ENCODE results near the gene CCDC112. TPM values are rescaled to one million over a fixed set of nuclear protein-coding genes. Genes with fewer than 3 reads are reported as not detected.
"Not testable (repeated sequence)": the region's sequence is repeated elsewhere in the genome, so short reads cannot be mapped to it uniquely, and the experiment has no call there.

Gene CCDC112
- polyA plus RNA-seq, 12 donors = 8.3 to 27.1 (median 9.5) TPM; not detected in 1

- DNase-seq = no peak
Measured at GRCh38 chr5:115263078-115263380, 33.4 kb downstream of the CCDC112 start.

DNA sequence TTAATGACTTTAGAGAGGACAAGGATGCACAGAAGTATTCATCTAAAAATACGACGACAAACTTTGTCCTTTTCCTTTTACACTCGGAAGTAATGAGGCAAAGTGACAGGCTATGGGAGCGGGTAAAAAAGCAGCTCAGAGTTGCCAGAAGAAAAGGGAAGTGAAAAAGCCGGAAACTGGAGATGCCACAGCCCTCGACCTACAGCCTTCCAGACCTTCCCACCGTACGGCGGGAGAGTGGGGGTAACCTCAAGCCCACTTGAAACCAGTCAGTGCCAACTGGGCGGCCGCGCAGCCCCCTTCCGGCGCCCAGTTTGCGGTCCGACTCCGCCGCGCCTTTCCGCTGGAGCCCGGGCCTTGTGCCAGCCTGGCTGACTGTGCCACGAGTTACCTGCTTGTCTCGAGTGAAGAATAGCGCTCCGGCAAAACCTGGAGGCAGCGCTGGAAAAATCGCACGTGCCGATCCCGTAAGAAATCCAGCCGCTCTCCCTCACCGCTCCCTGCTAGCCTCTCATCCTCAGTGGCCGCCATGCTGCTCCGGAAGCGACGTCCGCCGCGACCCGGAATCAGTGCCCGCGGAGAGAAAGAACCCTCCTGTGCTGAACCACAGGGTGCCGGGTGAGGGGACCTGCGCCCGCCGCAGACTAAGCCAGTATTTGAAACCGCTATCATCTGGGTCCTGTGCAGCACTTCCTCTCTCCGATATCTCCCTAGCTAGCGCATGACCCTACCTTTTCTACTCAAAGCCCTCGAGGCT lies 34.0 kb downstream of the CCDC112 start, which contains the start of gene PGGT1B:
Gene PGGT1B, minus strand, starts transcription at position 557 of the 757 bp plus-strand sequence. Its CDS starts 26 bp downstream, at position 531.
- peak; percentile 79 for DNase-seq

DNA sequence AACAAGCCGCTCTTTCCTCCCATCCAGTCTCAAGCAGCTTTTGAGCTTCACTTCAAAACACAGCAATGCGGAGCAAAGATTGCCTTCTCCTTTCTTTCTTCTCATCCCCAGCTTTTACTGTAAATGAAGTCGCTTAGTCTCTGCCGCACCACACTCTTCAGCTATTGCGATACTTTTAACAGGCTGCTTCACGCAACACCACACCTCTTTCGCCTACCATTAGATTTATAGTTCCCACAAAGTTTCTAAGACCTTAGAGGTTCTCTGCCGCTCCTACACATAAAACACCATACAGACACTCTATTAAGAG lies 34.5 kb downstream of the CCDC112 start:
- no peak for DNase-seq

GRCh38 chr5:115260248-115260647 lies 36.2 kb downstream of the CCDC112 start:
- no peak for DNase-seq

- no peak for DNase-seq
Measured at GRCh38 chr5:115257981-115258380, 38.5 kb downstream of the CCDC112 start.

DNA sequence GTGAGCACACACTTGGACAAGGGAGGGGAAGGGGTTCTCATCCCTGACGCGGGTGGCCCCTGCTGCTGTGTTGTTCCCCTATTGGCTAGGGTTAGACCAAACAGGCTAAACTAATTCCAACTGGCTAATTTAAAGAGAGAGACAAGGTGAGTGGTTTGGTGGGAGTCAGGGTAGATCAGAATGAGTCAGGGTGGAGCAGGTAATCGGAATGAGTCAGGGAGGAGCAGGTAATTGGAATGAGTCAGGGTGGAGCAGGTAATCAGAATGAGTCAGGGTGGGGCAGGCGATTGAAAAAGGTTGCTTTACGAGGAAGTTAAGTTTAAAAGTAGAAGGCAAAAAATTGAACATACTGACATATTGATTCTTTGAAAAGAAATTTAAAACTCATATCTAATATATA lies 47.1 kb downstream of the CCDC112 start:
- not testable (repeated sequence) for DNase-seq

GRCh38 chr5:115246361-115246991 lies 50.0 kb downstream of the CCDC112 start:
- DNase-seq = peak; percentile 36

GRCh38 chr5:115243412-115243811 lies 53.0 kb downstream of the CCDC112 start:
- DNase-seq = no peak

DNA sequence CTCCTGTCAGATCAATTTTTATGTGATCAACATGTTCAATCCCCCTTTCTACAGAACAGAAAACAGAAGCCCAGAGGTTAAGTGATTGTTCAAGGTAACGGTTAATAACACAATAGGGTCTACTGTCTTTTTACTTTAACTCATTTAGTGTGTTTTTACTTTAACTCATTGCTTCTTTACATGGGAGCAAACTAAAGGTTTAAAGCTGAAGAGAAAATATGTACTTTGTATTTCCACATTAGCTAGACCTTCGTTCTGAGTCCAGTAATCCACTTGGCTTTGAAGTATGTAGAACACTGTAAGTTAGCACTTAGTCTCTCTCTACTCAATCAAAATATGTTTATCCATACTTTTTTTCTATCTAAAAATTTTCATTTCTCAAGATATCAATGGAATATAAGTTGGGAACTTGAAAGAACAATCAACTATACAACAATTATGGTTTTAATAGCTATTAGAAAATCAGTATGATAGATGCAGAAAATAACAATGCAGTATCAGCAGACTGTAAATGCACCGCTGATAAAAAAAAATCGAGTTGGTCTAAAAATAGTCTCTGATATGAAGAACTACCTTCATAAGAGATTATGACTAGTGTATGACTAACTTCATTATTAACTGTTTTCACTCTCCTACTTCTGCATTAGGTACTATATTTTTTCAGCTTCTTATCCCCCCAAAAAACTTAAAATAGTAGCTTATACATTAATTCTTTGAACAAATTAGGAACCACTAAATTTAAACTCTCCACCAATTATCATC lies 54.4 kb downstream of the CCDC112 start:
- no peak for DNase-seq

DNA sequence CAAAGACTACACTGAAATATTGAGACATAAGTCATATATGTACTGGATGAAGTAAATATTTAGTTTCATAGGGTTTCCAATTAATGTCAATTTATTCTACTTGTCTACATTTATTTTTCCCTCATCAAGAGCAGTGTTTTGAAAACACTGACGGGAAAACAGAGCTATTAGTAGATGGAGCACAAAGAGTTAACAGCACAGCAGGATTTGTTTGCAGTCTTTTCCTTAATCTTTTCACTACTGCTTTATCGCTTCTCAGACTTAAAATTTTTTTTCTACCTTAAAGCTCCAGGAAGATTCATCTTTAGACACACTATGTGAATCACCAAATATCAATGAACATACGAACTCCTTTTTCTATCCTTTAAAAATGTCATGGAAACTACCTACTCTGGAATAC lies 59.4 kb downstream of the CCDC112 start:
- no peak for DNase-seq

GRCh38 chr5:115236599-115236998 lies 59.9 kb downstream of the CCDC112 start:
- no peak for DNase-seq

DNA sequence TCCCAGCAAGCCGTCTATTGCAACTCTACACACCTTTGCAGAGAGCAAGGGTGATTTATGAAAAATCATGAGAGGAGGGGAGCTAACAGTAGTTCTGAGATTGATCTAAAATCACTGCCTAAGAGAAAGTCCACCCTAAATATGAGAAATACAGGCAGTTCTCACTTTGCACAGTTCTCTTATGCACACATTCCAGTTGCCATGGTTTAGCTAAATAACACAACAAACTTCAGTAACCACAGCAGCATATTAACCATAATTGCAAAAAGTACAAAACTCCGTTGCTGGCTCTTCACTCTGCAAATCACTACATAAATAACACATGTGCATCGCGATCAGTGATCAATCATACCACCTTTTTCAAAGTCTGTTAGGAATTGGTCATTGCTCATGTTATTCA lies 64.9 kb downstream of the CCDC112 start:
- no peak for DNase-seq

DNA sequence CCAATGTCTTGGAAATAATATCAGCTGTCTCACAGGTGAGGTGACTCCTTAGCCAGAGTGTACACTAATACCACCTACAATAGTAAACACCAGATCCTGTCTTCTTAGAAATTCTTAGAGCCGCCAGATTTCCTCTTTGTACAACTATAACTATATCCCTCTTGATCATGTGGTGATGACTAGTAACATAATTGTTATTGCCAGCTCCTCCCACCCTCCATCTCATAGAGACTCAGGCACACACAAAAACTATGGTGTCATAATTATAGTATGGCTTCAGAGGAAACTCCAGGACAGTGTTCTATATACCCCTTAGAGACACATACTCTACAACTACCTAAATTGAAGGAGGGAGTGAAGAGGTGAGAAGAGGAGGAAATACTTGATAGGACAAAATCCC lies 66.8 kb downstream of the CCDC112 start:
- no peak for DNase-seq

DNA sequence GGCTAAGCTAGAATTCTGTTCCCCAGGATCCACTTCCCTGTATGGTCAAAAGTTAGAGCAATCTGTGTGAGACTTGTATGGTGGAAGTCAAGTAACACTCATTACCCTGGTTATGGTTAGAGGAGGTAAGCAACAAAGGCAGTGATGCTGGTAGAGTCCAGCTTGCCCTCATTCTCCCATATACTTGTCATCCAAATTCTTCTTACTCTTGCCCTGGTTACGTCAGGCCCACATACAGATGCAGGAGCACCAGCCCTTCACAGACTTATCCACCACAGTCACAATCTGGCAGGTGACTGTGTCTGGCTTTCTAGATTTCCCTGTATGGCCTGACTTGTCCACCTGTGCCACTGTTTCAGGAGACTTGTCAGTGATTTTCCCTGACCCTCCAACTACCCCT lies 69.2 kb downstream of the CCDC112 start:
- DNase-seq = no peak

Other genes starting within 250 kb of the CCDC112 start
- 1 to 10 TPM in 11 of 12 donors, not detected in 1; 2.2 to 8.4 (median 3.3) TPM for gene TRIM36, start 126.7 kb downstream of the CCDC112 start, polyA plus RNA-seq (ENCODE audit: insufficient read length in 12 of 12)
- gene PGGT1B, start 33.8 kb downstream of the CCDC112 start, polyA plus RNA-seq (ENCODE audit: insufficient read length in 12 of 12) = 10 to 100 TPM in 11 of 12 donors, not detected in 1; 19.5 to 37.2 (median 23.4) TPM
- 10 to 100 TPM in 11 of 12 donors, not detected in 1; 20.6 to 36.2 (median 29.1) TPM for gene FEM1C, start 248.1 kb upstream of the CCDC112 start, polyA plus RNA-seq (ENCODE audit: insufficient read length in 12 of 12)